Embryonic facial prominence (tissue), 1 donor: Measurements from ENCODE around the gene RPS28.
A peak's percentile ranks its signal among the peaks of the same experiment; 100 is the strongest.
"Not testable (repeated sequence)": the region's sequence is repeated elsewhere in the genome, so short reads cannot be mapped to it uniquely, and the experiment has no call there.

Experiments
- DNase-seq: peaks from one replicate; pipeline ENCODE4 v3.0.0-alpha.2; 2016; ENCODE audit errors: extremely low spot score

Gene RPS28

GRCh38 chr19:8342684-8343482 is 21.6 kb downstream of the RPS28 start, which contains the start of gene KANK3:
Gene KANK3, minus strand, starts transcription at chr19:8343262. Its CDS starts 5,434 bp downstream, at chr19:8337828.
- DNase-seq, result no peak

- no peak for DNase-seq
Measured at GRCh38 chr19:8343483-8343844, 22.2 kb downstream of the RPS28 start.

- DNase-seq, result not testable (repeated sequence)
Measured at GRCh38 chr19:8349629-8350372, 28.5 kb downstream of the RPS28 start.

- DNase-seq, result no peak
Measured at GRCh38 chr19:8352134-8352827, 31.0 kb downstream of the RPS28 start.

GRCh38 chr19:8352845-8353244 is 31.5 kb downstream of the RPS28 start:
- DNase-seq, result not testable (repeated sequence)

GRCh38 chr19:8355631-8356402 is 34.5 kb downstream of the RPS28 start:
- no peak for DNase-seq

GRCh38 chr19:8357007-8357521 is 35.8 kb downstream of the RPS28 start:
- DNase-seq, result no peak

- no peak for DNase-seq
Measured at GRCh38 chr19:8358948-8359347, 37.7 kb downstream of the RPS28 start.

- DNase-seq, result no peak
Measured at GRCh38 chr19:8360196-8360595, 38.9 kb downstream of the RPS28 start.

GRCh38 chr19:8361921-8362793 is 40.9 kb downstream of the RPS28 start:
- peak; percentile 55 for DNase-seq

- DNase-seq, result no peak
Measured at GRCh38 chr19:8363803-8364771, 42.8 kb downstream of the RPS28 start, which contains the start of gene ANGPTL4. Gene ANGPTL4, plus strand, starts transcription at chr19:8364155. Its CDS starts 167 bp downstream, at chr19:8364322.

GRCh38 chr19:8366121-8366581 is 44.9 kb downstream of the RPS28 start:
- DNase-seq, result no peak

GRCh38 chr19:8366961-8367326 is 45.6 kb downstream of the RPS28 start:
- DNase-seq, result no peak

- DNase-seq, result peak; percentile 89
Measured at GRCh38 chr19:8367327-8368001, 46.2 kb downstream of the RPS28 start.

- DNase-seq, result no peak
Measured at GRCh38 chr19:8370176-8371010, 49.1 kb downstream of the RPS28 start.

- no peak for DNase-seq
Measured at GRCh38 chr19:8371011-8371804, 49.9 kb downstream of the RPS28 start.
